Keratinocyte (primary cell): ENCODE results near the gene ZSCAN26. TPM values are rescaled to one million over a fixed set of nuclear protein-coding genes. Genes with fewer than 3 reads are reported as not detected.
A peak's percentile ranks its signal among the peaks of the same experiment; 100 is the strongest.

ENCODE experiments used
- DNase-seq: peaks from one replicate; pipeline ENCODE4 v3.0.0-alpha.2; 2011; ENCODE audit warnings: low read depth, missing footprints, low spot score
- FAIRE-seq: peaks from 2 replicates; lab custom pipeline; 2011; peaks lifted over from hg19 to GRCh38; lab: Jason Lieb, UNC
- H2AFZ ChIP-seq: 2 replicates; pipeline ENCODE4 v1.6.0; 2012; ENCODE audit warnings: low read length, control low read depth, inconsistent platforms; ENCODE audit not compliant: control insufficient read depth
- H3K27ac ChIP-seq: 2 replicates; pipeline ENCODE4 v1.5.1; 2011; ENCODE audit warnings: low read length; ENCODE audit not compliant: control insufficient read depth, insufficient read depth
- H3K27me3 ChIP-seq: 3 replicates; pipeline ENCODE4 v1.6.0; 2011; ENCODE audit warnings: low read length; ENCODE audit not compliant: control insufficient read depth, insufficient read depth; ENCODE audit errors: extremely low read depth
- H3K36me3 ChIP-seq, 2 experiments: 2 replicates in 1 of 2; 3 replicates in 1 of 2; pipeline ENCODE4 v1.5.1; 2011; ENCODE audit warnings: low read length in 2 of 2, mild to moderate bottlenecking in 1 of 2; ENCODE audit not compliant: control insufficient read depth in 2 of 2, insufficient read depth in 2 of 2; ENCODE audit errors: extremely low read depth in 1 of 2
- H3K4me1 ChIP-seq: 3 replicates; pipeline ENCODE4 v1.5.1; 2011; ENCODE audit warnings: low read length; ENCODE audit not compliant: control insufficient read depth, insufficient read depth; ENCODE audit errors: extremely low read depth
- H3K4me2 ChIP-seq: 3 replicates; pipeline ENCODE4 v1.6.0; 2011; ENCODE audit warnings: low read depth, low read length; ENCODE audit not compliant: control insufficient read depth, insufficient read depth; ENCODE audit errors: extremely low read depth
- H3K4me3 ChIP-seq, 3 experiments: fragments of 200-600 bp in 1 of 3; sonication (generic) in 1 of 3; 2 replicates in 2 of 3; 3 replicates in 1 of 3; pipeline ENCODE4 v1.5.1; 2011 to 2016; ENCODE audit warnings: low read length in 3 of 3, mild to moderate bottlenecking in 3 of 3, control low read depth in 2 of 3, inconsistent platforms in 1 of 3, low read depth in 1 of 3, mixed read lengths in 1 of 3, mixed run types in 1 of 3, moderate library complexity in 1 of 3; ENCODE audit not compliant: control insufficient read depth in 2 of 3, insufficient read depth in 2 of 3; ENCODE audit errors: extremely low read depth in 1 of 3
- H3K79me2 ChIP-seq: 2 replicates; pipeline ENCODE4 v1.6.0; 2012; ENCODE audit warnings: low read length; ENCODE audit not compliant: control insufficient read depth, insufficient read depth
- H3K9ac ChIP-seq: 3 replicates; pipeline ENCODE4 v1.6.0; 2011; ENCODE audit warnings: low read length; ENCODE audit not compliant: control insufficient read depth, insufficient read depth; ENCODE audit errors: extremely low read depth
- H3K9me1 ChIP-seq: 3 replicates; pipeline ENCODE4 v1.6.0; 2011; ENCODE audit warnings: low read length; ENCODE audit not compliant: control insufficient read depth, insufficient read depth; ENCODE audit errors: extremely low read depth
- H3K9me3 ChIP-seq: 2 replicates; pipeline ENCODE4 v1.5.1; 2012; ENCODE audit warnings: low read depth, low read length; ENCODE audit not compliant: control insufficient read depth
- H4K20me1 ChIP-seq: 3 replicates; pipeline ENCODE4 v1.6.0; 2011; ENCODE audit warnings: low read length; ENCODE audit not compliant: control insufficient read depth, insufficient read depth; ENCODE audit errors: extremely low read depth
- CTCF ChIP-seq, 3 experiments: IDR thresholded peaks in 1 of 3; conservative IDR thresholded peaks in 1 of 3; optimal IDR thresholded peaks in 1 of 3; 2 replicates in 2 of 3; 3 replicates in 1 of 3; pipeline versions ENCODE3 to v1.5.1; 2011; ENCODE audit warnings: low read length in 3 of 3, mild to moderate bottlenecking in 3 of 3, moderate library complexity in 2 of 3, control low read depth in 1 of 3, inconsistent platforms in 1 of 3; ENCODE audit not compliant: insufficient read depth in 2 of 3; ENCODE audit errors: extremely low read depth in 1 of 3
- EZH2 ChIP-seq: IDR thresholded peaks from one replicate; pipeline ENCODE4 v1.6.1; 2012; ENCODE audit warnings: inconsistent platforms, mild to moderate bottlenecking, low read length, moderate library complexity
- dilution Hi-C: fragments of 300-500 bp; cut with MboI; formaldehyde crosslinking; loops from one replicate; pipeline ENCODE4 v1.7.0; 2020; ENCODE audit warnings: low sequenced_read_pairs; ENCODE audit not compliant: extremely low pct_ligation_motif_present
- polyA plus RNA-seq, 5 experiments: library from polyadenylated mRNA; depleted of rRNA in 3 of 5; stranded (reverse) in 3 of 5; stranded (forward) in 1 of 5; unstranded in 1 of 5; fragments of >200 nt; gene quantifications; 1 replicate in 1 of 5; 2 replicates in 3 of 5; 3 replicates in 1 of 5; pipeline versions ENCODE4 v1.2.1 to v1.2.3, GENCODE V29; 2011 to 2012; ENCODE audit warnings: missing spikeins in 2 of 5, low read depth in 1 of 5, low replicate concordance in 1 of 5

Gene ZSCAN26
- polyA plus RNA-seq, 1 donor (not counting 4 experiments of a cell fraction or from before 2014, with no cell fraction given), result 9.8 TPM

DNA sequence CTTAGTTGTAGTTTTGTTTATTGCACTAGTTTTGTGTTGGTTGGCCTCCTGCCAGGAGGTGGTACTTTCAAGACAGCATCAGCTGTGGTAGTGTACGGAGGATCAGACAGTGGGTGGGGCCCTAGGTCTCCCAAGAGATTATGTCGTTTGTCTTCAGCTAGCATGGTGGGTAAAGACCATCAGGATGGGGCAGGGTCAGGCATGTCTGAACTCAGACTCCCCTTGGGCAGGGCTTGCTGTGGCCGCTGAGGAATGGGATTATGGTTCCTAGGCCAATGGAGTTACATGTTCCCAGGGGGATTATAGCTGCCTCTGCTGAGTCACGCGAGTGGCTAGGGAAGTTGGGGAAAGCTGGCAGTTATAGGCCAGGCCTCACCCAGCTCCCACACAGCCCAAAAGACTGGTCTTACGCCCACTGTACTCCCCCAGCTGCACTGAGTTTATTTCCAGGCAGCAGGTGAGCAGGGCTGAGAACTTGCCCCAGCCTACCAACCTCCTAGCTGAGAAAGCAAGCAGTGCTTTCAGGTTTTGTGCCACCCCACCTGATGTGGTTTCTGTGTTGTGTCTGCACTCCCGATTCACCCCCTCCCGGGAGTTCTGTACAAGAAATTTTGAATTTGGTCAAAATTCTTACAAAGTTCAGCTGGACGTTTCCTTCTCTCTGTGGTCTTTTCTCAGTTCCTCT is 44.3 kb downstream of the ZSCAN26 start:
- Histone ChIP-seq H3K27me3 (no peaks in the 10 kb centered on the region), H3K79me2 (no peaks in the 10 kb centered on the region), H3K4me3 (no peak overlapping the region), H3K9me3 (no peaks in the 10 kb centered on the region), H2AFZ (no peak overlapping the region), H3K4me1 (peaks cover 5% of the 10 kb centered on the region), H3K36me3 (no peaks in the 10 kb centered on the region), H3K27ac (no peak overlapping the region), H3K9me1 (no peaks in the 10 kb centered on the region), H3K9ac (no peak overlapping the region), H3K4me2 (peak overlapping the region; percentile 3), H4K20me1 (no peaks in the 10 kb centered on the region)
- dilution Hi-C loops, result no loop called here
- FAIRE-seq, result no peak
- TF ChIP-seq CTCF (optimal IDR thresholded peaks at IDR 0.05 in 1 of 3, IDR thresholded peaks at IDR 0.05 in 1 of 3, conservative IDR thresholded peaks at IDR 0.05 in 1 of 3; ENCODE audit: extremely low read depth in 1 of 3, insufficient read depth in 2 of 3, low read length in 3 of 3) (no peak), EZH2 (no peak)
- DNase-seq, result no peak

DNA sequence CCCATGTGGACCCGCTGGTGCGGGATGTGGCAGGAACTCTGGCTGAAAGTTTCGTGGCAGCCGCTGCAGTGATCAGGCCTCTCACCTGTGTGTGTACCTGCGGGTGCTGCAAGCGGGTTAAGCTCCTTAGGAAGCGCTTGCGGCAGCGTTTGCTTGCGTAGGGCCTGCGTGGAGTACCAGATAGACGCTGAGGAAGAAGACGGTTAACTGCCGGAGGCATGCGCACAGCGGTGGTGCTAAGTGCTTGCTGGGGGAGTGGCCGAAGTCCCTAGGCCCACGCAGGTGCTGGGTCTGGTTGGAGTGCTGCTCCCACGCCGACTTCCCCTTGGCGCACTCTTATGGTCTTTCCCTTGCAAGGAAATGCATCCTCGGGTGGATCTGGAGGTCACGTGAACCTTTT is 46.0 kb downstream of the ZSCAN26 start:
- FAIRE-seq (no peak), DNase-seq (no peak)
- TF ChIP-seq EZH2, result no peak
- no peak for TF ChIP-seq CTCF (optimal IDR thresholded peaks at IDR 0.05 in 1 of 3, IDR thresholded peaks at IDR 0.05 in 1 of 3, conservative IDR thresholded peaks at IDR 0.05 in 1 of 3; ENCODE audit: extremely low read depth in 1 of 3, insufficient read depth in 2 of 3, low read length in 3 of 3)
- H3K9me1 ChIP-seq, result no peaks in the 10 kb centered on the region
- H3K27me3 ChIP-seq, result no peaks in the 10 kb centered on the region
- no peaks in the 10 kb centered on the region for H3K36me3 ChIP-seq
- no peak overlapping the region for H3K4me3 ChIP-seq
- no peaks in the 10 kb centered on the region for H3K9me3 ChIP-seq
- H4K20me1 ChIP-seq, result no peaks in the 10 kb centered on the region
- peaks cover 5% of the 10 kb centered on the region for H3K4me1 ChIP-seq
- dilution Hi-C loops, result no loop called here
- no peak overlapping the region for H3K27ac ChIP-seq
- H3K4me2 ChIP-seq, result no peak overlapping the region
- no peaks in the 10 kb centered on the region for H3K79me2 ChIP-seq
- no peak overlapping the region for H3K9ac ChIP-seq
- H2AFZ ChIP-seq, result no peak overlapping the region
